Measurements from ENCODE around the gene CLPTM1. TPM values are rescaled to one million over a fixed set of nuclear protein-coding genes. Genes with fewer than 3 reads are reported as not detected.

Gene CLPTM1
- total and polyA plus RNA-seq, 2 experiments from 2014 or later = 41.6 to 71.5 TPM

DNA sequence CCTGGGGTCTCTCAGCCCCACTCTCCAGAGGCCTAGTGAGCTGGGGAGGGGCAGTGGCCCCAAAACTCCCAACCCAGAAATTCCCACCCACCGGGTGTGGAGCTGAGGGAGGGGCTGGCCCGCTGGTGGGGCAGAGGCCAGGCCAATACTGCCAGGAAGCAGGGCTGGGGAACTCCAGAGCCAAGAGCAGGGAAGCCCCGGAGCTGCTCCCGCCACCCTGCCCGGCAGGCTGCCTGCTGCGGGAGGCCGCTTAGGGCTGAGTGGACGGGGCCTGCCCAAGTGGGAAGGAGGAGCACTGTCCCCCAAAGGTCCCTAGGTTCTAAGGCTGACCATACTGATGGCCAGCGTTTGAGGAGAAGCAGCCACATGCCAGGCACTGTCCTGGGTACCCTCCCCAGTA lies 33.1 kb downstream of the CLPTM1 start (continued):
- TF ChIP-seq, protein P1, sequence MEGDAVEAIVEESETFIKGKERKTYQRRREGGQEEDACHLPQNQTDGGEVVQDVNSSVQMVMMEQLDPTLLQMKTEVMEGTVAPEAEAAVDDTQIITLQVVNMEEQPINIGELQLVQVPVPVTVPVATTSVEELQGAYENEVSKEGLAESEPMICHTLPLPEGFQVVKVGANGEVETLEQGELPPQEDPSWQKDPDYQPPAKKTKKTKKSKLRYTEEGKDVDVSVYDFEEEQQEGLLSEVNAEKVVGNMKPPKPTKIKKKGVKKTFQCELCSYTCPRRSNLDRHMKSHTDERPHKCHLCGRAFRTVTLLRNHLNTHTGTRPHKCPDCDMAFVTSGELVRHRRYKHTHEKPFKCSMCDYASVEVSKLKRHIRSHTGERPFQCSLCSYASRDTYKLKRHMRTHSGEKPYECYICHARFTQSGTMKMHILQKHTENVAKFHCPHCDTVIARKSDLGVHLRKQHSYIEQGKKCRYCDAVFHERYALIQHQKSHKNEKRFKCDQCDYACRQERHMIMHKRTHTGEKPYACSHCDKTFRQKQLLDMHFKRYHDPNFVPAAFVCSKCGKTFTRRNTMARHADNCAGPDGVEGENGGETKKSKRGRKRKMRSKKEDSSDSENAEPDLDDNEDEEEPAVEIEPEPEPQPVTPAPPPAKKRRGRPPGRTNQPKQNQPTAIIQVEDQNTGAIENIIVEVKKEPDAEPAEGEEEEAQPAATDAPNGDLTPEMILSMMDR (conservative IDR thresholded peaks at IDR 0.05; ENCODE audit: low read depth in 2 of 2) = no peak
- no peak for TF ChIP-seq ZNF114 (CRISPR knock-in tag; IDR thresholded peaks at IDR 0.05)
- TF ChIP-seq, protein P2, sequence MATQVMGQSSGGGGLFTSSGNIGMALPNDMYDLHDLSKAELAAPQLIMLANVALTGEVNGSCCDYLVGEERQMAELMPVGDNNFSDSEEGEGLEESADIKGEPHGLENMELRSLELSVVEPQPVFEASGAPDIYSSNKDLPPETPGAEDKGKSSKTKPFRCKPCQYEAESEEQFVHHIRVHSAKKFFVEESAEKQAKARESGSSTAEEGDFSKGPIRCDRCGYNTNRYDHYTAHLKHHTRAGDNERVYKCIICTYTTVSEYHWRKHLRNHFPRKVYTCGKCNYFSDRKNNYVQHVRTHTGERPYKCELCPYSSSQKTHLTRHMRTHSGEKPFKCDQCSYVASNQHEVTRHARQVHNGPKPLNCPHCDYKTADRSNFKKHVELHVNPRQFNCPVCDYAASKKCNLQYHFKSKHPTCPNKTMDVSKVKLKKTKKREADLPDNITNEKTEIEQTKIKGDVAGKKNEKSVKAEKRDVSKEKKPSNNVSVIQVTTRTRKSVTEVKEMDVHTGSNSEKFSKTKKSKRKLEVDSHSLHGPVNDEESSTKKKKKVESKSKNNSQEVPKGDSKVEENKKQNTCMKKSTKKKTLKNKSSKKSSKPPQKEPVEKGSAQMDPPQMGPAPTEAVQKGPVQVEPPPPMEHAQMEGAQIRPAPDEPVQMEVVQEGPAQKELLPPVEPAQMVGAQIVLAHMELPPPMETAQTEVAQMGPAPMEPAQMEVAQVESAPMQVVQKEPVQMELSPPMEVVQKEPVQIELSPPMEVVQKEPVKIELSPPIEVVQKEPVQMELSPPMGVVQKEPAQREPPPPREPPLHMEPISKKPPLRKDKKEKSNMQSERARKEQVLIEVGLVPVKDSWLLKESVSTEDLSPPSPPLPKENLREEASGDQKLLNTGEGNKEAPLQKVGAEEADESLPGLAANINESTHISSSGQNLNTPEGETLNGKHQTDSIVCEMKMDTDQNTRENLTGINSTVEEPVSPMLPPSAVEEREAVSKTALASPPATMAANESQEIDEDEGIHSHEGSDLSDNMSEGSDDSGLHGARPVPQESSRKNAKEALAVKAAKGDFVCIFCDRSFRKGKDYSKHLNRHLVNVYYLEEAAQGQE (IDR thresholded peaks at IDR 0.05; ENCODE audit: unreplicated experiment) = no peak
- TF ChIP-seq JUNB (IDR thresholded peaks at IDR 0.05; ENCODE audit: unreplicated experiment) = no peak

DNA sequence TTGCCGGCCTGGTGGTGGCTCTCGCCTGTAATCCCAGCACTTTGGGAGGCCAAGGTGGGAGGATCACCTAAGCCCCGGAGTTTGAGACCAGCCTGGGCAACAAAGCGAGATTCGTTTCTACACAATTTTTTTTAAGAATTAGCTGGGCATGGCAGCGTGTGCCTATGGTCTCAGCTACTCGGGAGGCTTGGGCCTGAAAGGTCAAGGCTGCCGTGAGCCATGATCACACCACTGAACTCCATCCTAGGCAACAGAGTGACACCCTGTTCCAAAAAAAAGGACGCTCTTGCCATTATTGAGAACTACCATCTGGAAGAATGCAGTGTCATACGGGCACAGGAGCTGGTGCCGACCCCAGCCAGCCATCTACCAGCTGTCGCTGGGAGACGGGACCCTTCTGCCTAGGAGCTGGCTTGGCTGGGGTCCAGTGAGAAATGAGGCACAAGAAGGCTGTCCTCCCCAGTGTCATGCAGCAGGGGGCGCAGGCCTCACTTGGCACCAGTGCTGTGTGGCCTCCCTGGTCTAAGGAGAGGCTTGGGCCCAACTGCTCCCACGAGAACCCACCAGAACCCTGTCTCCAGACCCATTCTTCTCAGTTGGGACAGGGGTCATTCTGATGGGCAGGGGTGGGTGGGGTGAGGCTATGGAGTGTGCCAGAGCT lies 33.8 kb downstream of the CLPTM1 start:
- Mint-ChIP-seq H3K4me3 (no peak overlapping the region), H3K9me3 (no peaks in the 10 kb centered on the region), H3K27me3 (ENCODE audit: insufficient read depth, low read depth, poor library complexity) (peaks cover 14% of the 10 kb centered on the region), H3K36me3 (ENCODE audit: low read depth) (peaks cover 38% of the 10 kb centered on the region), H3K27ac (no peak overlapping the region), H3K4me1 (no peaks in the 10 kb centered on the region)
- H3K27ac ChIP-seq (ENCODE audit: low read depth) = no peak overlapping the region
- no peak overlapping the region for H3K4me3 ChIP-seq
- H3K36me3 ChIP-seq (ENCODE audit: insufficient read depth) = peaks cover 4% of the 10 kb centered on the region; the same call in 1 of the 2 replicates
- ATAC-seq (peak; percentile 97), DNase-seq (ENCODE audit: low spot score) (peak; percentile 87)
- no peak overlapping the region for H2AFZ ChIP-seq
- no peaks in the 10 kb centered on the region for H3K9me2 ChIP-seq (ENCODE audit: insufficient read depth)
- H3K27me3 ChIP-seq (ENCODE audit: insufficient read depth) = no peaks in the 10 kb centered on the region
- H3K4me2 ChIP-seq = no peak overlapping the region
- H4K20me1 ChIP-seq (replicated peaks; ENCODE audit: insufficient read depth) = no peaks in the 10 kb centered on the region
- H3F3A ChIP-seq (replicated peaks; ENCODE audit: low read depth) = no peaks in the 10 kb centered on the region
- no peaks in the 10 kb centered on the region for H3K79me2 ChIP-seq (replicated peaks; ENCODE audit: insufficient read depth)
- no peaks in the 10 kb centered on the region for H3K4me1 ChIP-seq (ENCODE audit: insufficient read depth)
- no peak for TF ChIP-seq EZH2 (IDR thresholded peaks at IDR 0.05; ENCODE audit: low read depth, unreplicated experiment)
- no peak for TF ChIP-seq EZH2phosphoT487 (IDR thresholded peaks at IDR 0.05; ENCODE audit: unreplicated experiment)
- no peak for TF ChIP-seq ZNF331 (CRISPR knock-in tag; IDR thresholded peaks at IDR 0.05; ENCODE audit: low read depth)
- TF ChIP-seq ZNF114 (CRISPR knock-in tag; IDR thresholded peaks at IDR 0.05) = no peak
- TF ChIP-seq, protein P2 (IDR thresholded peaks at IDR 0.05; ENCODE audit: unreplicated experiment) = no peak
- TF ChIP-seq, protein P1 (conservative IDR thresholded peaks at IDR 0.05; ENCODE audit: low read depth in 2 of 2) = peak; percentile 68 to 88
- no peak for TF ChIP-seq STAT1 (IDR thresholded peaks at IDR 0.05; ENCODE audit: unreplicated experiment)
- TF ChIP-seq, protein P3, sequence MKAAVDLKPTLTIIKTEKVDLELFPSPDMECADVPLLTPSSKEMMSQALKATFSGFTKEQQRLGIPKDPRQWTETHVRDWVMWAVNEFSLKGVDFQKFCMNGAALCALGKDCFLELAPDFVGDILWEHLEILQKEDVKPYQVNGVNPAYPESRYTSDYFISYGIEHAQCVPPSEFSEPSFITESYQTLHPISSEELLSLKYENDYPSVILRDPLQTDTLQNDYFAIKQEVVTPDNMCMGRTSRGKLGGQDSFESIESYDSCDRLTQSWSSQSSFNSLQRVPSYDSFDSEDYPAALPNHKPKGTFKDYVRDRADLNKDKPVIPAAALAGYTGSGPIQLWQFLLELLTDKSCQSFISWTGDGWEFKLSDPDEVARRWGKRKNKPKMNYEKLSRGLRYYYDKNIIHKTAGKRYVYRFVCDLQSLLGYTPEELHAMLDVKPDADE (IDR thresholded peaks at IDR 0.05) = no peak

All from GM23338 (cell line).